ENCODE data around the gene MRPS34.

The MRPS34 gene

DNA sequence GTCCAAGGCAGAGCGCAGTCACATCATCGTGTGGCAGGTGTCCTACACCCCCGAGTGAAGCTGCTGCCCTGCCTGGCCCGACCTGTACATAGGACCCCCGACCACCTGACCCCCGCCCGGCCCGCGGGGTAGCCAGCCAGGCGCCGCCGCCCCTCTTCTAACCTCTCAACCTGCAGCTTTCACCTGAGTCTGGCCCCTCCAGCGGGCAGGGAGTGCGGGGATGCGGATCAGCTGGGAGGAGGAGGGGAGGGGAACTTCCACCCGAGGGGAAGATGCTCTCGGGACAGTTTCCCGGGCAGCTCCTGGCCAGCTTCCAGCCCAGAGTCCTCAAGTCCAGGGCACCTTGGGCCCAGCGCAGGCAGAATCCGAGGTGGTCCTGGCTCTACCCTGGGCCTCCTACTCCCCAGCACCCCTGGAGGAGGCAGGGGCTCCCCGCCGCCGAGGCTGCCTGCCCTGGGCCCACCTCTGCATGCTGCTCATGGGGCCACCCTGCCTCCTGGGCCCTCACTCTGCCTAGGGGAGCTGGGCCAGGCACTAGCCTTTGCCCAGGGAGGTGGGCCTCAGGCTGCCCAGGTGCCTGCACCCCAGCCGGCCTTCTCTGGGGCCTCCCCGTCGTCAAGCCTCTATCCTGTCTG is 4.0 kb downstream of the MRPS34 start:
- DNase-seq, result no peak

DNA sequence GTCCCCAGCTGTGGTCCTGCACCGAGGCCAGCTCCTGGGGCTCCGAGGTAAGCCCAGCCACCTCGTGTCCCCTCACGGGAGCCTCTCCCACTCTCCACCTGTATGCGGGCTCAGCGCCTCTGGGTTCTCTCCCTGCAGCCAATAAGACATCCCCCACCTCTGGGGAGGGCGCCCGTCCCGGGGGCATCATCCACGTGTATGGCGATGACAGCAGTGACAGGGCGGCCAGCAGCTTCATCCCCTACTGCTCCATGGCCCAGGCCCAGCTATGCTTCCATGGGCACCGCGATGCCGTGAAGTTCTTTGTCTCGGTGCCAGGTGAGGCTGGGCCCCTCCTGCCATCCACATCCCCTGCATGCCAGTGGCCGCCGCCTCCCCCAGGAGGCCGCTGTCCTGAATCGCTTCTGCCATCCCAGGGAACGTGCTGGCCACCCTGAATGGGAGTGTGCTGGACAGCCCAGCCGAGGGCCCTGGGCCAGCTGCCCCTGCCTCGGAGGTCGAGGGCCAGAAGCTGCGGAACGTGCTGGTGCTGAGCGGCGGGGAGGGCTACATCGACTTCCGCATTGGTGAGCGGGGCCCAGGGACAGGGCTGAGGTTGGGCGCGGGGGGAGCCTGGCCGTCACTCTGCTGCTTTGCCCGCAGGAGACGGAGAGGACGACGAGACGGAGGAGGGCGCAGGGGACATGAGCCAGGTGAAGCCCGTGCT is 4.7 kb downstream of the MRPS34 start:
- no peak for DNase-seq

DNA sequence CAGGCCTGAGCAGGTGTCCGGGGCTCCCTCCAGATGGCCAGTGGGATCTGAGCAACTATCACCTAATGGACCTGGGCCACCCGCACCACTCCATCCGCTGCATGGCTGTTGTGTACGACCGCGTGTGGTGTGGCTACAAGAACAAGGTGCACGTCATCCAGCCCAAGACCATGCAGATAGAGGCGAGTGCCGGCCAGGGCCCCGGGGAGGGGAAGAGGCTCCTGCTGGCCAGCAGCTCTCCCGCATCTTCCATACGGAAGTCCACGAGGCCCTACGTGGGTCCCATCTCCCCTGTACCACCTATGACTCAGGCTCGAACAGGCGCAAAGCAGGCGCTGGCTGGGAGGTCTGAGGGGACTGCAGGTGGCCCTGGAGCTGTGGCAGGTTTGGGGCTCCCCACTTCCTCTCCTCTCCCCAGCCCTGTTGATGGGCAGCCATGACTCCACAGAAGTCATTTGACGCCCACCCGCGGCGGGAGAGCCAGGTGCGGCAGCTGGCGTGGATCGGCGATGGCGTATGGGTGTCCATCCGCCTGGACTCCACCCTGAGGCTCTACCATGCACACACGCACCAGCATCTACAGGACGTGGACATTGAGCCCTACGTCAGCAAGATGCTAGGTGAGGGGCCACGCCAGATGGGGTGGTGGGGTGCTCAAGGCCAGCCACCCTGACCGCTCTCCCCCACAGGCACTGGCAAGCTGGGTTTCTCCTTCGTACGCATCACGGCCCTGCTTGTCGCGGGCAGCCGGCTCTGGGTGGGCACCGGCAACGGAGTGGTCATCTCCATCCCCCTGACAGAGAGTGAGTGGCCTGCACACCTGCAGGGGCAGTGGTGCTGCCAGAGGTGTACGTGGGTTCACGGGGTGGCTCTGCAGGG is 5.6 kb downstream of the MRPS34 start:
- DNase-seq, result no peak

GRCh38 chr16:1766701-1767100 is 6.2 kb downstream of the MRPS34 start:
- DNase-seq, result no peak

GRCh38 chr16:1766231-1766630 is 6.7 kb downstream of the MRPS34 start:
- DNase-seq, result no peak

GRCh38 chr16:1765826-1766225 is 7.1 kb downstream of the MRPS34 start:
- no peak for DNase-seq

- DNase-seq, result no peak
Measured at GRCh38 chr16:1764971-1765370, 8.0 kb downstream of the MRPS34 start.

DNA sequence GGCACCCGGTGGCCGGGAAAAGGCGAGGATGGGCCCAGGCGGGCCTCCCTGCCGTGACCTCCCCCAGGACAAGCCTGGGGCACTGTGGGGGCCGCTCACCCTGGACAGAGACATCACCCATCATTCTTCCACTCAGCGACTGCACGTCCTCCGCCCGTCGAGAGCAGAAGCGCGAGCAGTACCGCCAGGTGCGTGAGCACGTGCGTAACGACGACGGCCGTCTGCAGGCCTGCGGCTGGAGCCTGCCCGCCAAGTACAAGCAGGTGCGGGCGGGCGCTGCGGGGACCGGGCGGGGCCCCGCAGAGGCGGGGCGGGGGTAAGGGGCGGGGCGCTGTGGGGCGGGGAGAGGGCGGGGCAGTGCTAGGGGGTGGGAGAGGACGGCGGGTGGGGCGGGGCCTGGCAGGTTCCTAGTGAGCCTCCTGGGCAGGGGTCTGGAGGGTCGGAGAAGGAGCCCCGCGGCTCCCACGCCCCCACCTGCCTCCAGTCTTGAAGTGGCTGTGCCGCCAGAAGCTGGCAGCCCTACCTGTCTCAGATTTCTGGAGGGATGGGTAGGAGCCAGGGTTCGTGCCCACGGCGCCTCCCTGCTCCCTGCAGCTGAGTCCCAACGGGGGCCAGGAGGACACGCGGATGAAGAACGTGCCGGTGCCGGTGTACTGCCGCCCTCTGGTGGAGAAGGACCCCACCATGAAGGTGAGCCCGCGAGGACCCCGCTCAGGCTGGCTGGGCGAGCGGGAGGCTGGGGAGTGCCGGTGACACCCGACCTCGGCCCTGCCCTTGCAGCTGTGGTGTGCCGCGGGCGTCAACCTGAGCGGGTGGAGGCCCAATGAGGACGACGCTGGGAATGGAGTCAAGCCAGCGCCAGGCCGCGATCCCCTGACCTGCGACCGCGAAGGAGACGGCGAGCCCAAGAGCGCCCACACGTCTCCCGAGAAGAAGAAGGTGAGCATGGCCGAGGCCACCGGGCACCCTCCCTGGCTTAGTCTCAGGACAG is 9.1 kb downstream of the MRPS34 start:
- no peak for DNase-seq

- DNase-seq, result no peak
Measured at GRCh38 chr16:1762879-1763520, 9.9 kb downstream of the MRPS34 start.

DNA sequence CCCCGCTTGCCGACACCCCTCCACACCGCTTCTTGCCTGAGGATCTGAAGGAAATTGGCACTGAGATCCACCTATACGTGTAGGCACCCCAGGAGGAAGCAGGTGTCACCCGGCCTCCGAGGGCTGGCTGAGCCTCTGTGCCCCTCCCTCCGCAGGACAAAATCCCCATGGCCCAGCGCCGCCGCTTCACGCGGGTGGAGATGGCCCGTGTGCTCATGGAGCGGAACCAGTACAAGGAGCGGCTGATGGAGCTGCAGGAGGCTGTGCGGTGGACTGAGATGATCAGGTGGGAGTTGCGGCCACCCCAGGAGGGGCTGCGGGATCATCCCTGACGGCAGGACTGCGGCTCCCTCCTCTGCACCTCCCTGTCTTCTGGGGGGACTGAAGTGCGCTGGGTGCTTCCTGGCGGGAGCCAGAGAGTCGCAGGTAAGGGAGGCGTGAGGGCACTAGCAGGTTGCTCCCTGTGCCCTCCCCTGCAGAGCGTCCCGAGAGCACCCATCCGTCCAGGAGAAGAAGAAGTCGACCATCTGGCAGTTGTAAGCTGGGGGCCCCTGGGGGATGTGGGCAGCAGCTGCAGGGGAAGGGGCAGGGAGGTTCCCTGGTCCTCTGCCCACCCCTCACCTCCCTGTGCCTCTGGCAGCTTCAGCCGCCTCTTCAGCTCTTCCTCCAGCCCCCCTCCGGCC is 10.6 kb downstream of the MRPS34 start:
- DNase-seq, result no peak

GRCh38 chr16:1761751-1762150 is 11.2 kb downstream of the MRPS34 start:
- no peak for DNase-seq

DNA sequence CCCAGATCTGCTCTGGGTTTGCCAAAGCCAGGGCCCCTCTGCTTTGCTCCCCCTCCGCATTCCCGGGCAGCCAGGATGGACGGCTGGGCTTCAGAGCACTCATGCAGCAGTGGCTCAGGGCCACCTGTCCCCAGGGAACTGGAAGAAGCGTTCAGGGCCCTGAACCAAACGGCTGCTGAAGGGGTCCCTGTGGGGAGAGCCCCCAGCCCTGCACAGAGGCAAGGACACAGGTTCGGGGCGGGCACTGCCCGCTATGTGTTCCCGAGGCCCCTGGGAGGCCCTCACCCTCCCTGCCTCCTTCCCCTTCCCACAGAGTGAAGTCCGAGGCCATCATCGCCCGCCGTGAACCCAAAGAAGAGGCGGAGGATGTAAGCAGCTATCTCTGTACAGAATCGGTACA is 12.0 kb downstream of the MRPS34 start:
- no peak for DNase-seq

DNA sequence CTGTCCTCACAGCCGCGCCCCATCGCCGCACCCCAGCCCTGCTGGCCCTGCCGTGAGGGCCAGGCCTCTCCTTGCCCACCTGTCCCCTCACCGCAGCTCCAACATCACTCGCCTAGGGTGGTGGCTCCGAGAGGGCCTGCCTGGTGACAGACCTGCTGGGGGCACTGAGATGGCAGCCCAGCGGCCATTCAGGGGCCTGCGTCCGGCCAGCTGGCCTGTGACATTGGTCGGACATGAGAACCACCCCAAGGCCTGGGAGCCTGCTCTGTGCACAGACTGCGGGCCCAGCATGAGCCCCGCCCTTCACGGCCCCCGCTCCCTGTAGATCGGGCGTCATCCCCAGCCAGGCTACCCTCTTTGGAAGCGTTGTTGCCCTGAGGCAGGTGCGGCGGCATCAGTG is 13.4 kb downstream of the MRPS34 start:
- no peak for DNase-seq

DNA sequence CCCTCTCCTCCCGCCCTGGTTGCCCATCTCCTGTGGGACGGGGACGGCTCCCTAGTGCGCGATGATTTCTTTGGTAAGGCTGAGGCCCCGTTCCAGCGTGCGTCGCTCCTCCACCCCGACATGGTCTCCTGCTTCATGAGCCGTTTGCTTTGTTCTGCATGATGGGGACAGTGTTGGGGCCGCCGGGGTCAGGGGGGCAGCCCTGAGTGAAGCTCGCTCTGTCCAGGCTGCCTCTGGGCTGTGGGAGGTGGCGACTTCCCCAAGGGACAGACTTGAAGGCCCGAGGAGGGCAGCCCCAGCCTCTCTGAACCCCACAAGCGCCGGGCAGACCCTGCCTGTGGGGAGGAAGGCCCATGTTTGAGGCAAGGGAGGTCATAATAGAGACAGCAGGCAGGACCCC is 14.0 kb downstream of the MRPS34 start:
- no peak for DNase-seq

DNA sequence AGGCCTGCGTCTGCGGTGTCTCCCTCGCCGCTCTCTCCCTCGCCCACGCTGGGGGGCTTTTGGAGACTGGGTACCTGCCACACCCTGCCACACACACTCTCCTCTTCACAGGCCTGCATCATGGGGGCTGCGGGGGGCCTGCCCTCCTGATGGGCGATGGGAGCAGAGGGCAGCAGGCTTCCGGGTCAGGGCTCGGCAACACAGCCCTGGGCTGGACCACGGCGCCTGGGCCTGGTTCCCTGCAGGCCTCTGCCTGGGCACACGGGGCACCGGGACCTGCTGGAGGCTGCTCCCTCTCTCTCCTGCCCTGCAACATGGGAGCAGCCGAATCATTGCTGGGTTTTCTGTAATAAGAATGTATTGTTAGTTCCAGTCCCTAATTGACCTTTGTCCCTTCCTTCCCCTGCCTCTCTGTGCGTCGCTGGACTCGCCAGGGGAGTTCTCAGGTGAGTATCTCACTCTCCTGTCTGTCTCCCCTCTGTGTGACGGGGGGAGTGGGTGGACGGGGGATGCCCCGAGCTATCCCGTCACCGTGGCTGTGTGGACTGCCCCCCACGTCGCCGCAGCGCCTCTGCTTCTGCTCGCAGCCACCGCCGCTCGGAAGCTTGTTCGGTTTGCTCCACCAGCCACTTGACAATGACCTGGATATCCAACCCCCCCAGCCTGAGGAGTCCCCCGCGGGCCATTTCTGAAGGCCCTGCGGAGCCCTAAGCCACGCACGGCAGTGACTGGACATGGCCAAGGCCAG is 15.0 kb downstream of the MRPS34 start:
- DNase-seq, result no peak

DNA sequence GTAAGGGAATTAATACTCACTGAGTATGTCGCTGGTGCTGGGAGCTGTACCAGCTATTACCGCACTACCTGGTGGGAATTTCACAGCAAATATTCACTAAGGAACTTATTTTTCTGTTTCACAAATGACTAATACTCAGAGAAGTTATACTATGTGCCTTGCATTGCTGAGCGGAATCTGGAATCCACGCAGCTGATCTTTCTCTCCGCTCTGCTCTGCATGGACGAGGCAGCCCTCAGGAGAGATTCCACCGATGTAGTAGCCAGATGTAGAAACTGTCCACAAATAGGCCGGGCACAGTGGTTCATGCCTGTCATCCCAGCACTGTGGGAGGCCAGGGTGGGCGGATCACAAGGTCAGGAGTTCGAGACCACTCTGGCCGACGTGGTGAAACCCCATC is 18.7 kb downstream of the MRPS34 start:
- DNase-seq, result no peak

DNA sequence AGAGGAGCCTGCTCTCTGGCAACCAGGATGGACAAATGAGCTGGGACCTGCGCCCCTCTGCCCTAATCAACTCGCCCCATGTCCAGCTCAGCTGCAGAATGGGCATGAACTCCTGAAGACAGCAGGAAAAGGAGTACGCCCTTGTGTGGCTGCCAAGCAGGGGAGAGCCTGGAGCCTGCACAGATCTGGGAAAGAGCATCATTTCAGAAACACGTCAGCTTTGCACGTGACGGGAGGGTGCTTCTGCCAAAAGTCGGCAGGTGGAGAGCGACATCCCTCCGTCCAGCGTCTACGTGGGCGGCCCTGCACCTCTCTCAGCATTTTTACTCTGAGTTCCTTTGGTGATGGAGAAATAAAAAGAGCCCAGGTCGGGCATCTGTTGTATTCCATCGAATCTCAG is 20.1 kb downstream of the MRPS34 start:
- DNase-seq, result no peak

- DNase-seq, result no peak
Measured at GRCh38 chr16:1751946-1752345, 21.0 kb downstream of the MRPS34 start.

- peak; percentile 25 for DNase-seq
Measured at GRCh38 chr16:1749152-1750117, 23.5 kb downstream of the MRPS34 start.

DNA sequence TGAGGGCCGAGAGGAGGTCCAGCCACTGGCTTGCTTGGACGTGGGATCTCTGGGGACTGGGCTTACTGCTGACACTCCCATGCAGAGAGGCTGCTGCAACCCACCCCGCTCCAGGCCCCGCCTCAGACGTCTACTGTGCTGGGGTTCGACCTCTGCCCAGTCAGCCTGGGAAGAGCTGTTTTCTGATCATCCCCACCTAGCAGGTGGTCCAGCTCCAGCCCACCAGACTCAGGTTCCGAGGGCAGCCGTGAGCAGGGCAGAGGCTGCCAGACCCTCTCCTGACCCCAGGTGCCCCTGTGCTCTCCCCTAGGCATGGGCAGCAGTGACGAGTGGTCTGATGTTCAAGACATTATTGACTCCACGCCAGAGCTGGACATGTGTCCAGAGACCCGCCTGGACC is 25.0 kb downstream of the MRPS34 start:
- no peak for DNase-seq

Measured in NCI-H226 (cell line).